HG03442 (cell line): ENCODE results near the gene CYP26C1.

Experiments
- ATAC-seq: cut with Tn5 transposase; IDR thresholded peaks from one replicate; pipeline ENCODE4 v1.9.1; 2021; ENCODE audit warnings: mild to moderate bottlenecking, moderate library complexity; ENCODE audit not compliant: unreplicated experiment

CYP26C1 gene

GRCh38 chr10:93063977-93064660, 3.5 kb downstream of the CYP26C1 start:
- no peak for ATAC-seq

- ATAC-seq: no peak
These were observed 4.5 kb downstream of the CYP26C1 start for GRCh38 chr10:93064874-93065660.

GRCh38 chr10:93065675-93066543, 5.3 kb downstream of the CYP26C1 start:
- ATAC-seq: no peak

GRCh38 chr10:93066544-93066913, 5.9 kb downstream of the CYP26C1 start:
- no peak for ATAC-seq

DNA sequence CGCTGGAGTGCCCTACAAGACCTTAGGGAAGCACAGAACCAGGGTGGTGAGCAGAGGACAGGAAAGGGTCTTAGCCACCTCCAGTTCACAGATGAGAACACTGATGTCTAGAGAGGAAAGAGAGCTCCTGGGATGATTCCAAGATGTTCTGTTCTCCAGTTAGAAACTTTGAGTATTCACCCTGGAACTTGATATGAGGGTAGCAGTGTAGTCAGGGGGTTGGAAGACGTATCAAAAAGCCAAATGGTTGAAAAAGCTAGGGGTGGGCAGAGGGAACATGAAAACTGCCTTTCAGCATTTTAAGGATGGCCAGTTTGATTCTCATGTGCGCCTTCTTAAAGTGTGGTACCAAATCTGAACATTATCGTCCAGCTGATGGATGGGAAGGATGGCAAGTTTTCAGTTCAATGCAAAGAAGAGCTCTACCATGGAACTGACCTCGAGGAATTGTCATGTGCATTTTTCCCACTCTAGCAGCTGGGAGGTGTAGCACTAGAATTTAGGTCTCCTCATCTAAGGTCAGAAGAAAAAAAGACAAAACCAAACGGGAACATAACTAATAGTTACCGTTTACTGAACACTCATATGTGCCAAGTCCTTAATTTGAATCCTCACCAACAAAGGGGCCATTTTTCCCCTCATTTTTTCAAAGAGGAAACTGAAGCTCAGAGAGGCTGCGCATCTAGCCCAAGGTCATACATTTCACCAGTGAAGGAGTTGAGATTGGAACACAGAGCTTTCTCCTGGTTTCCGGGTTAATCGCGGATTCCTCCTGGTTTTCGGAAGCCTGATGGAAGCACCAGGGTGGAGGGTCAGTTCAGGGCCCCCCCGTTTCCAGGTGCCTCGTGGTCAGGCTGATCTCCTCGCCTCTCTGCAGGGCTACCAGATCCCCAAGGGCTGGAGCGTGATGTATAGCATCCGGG, 7.1 kb downstream of the CYP26C1 start:
- no peak for ATAC-seq

DNA sequence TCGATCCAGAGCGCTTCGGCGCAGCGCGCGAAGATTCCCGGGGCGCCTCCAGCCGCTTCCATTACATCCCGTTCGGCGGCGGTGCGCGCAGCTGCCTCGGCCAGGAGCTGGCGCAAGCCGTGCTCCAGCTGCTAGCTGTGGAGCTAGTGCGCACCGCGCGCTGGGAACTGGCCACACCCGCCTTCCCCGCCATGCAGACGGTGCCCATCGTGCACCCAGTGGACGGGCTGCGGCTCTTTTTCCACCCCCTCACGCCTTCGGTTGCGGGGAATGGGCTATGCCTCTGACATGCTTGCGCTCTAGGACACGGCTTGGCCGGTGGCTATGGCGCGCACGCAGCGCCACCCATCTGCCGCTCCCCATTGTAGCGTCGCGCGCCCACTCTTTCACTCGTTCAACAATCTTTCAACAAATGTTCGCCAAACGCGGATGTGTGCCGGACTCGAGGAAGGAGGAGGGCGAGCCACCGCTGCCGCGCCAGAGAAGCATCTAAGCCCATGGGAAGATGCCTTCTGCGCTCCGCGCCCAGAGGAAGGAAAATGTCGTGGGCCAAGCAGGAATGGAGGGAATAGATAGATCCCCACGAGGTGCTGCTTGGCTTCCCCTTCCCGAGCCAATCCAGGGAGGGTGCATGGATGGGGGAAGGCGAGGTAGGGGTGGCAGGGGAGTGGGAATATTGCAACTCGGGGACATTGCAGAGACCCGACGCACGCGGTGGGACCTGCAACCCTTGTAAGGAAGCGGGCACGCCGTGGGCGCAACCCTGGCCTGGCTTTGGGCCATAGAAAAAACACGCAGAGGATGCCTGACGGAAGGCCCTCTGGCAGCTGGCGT, 8.0 kb downstream of the CYP26C1 start:
- ATAC-seq: no peak

DNA sequence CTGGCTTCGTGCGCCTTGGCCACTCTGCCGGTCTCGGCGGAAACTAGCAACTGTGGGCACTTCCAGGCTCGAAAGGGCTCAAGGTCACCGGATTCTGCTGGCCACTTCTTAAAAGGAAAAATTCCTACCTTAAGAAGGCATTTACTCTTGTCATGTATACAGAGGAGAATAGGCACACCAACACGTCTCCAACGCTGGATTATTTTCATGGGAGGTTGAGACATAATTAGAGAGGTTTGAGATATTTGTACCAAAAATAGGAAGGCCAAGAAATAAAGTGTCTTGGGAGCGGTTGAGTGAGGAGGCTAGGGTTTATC, 8.6 kb downstream of the CYP26C1 start:
- no peak for ATAC-seq

- no peak for ATAC-seq
These were observed 10.0 kb downstream of the CYP26C1 start for GRCh38 chr10:93070378-93071176.

DNA sequence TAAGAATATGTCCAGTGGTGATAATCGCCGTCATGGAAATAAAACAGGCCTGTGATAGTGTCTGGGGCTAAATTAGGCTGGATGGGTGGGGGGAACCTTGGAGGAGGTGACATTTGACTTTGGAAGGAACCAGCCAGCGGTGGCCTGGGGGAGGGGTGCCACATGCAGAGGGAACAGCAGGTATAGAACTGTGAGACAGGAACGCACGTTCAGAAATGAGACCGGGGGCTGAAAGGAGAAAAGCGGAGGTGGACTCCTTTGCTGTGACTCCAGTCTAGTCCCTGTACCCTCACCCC, 10.5 kb downstream of the CYP26C1 start:
- no peak for ATAC-seq

DNA sequence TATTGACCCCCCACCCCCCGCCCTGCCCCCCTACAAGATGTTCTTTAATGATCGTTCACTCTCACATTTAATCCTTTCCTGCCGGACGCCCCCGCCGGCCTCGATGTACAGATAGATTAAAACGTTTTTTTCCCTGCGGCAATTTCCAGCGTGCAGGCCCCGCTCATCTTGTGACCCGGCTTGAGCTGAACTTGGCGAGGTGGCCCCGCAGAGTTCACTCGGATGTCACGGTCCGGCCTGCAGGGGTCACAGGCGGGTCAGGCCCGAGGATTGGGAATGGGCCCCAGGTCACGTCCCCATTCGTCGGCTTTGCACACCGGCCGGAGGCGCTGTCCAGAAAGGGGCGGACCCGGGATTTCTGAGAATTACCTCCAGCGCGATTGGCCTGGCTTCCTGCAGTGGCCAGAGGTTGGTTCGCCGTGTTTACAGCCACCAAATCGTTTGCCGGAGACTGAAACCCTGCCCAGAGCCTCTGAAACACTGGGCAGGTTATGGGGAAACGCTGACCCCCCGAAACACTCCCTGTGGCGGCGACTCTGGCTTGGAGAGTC, 11.2 kb downstream of the CYP26C1 start:
- no peak for ATAC-seq

DNA sequence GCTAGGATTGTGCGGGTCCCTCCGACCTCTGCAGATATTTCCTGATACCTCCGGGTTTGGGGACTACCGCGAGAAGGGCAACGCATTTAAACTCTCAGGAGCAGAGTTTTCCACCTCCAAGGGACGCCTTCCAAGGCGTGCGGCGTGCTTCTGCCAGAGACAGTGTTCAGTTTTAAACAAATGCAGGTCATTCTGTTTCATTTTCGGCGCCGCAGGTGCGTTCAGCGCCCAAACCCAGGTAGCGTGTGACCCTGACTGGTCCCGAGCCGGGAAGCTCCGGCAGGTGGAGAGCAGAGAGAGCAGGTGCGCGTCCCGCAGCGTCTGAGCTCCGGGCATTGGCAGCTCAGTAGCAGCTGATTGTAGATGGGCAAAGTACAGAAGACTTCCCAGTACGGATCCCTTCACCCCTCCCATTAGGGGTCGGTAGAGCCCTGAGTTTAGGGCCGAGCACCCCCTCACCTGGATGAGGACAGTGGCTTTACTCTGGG, 11.7 kb downstream of the CYP26C1 start:
- no peak for ATAC-seq

DNA sequence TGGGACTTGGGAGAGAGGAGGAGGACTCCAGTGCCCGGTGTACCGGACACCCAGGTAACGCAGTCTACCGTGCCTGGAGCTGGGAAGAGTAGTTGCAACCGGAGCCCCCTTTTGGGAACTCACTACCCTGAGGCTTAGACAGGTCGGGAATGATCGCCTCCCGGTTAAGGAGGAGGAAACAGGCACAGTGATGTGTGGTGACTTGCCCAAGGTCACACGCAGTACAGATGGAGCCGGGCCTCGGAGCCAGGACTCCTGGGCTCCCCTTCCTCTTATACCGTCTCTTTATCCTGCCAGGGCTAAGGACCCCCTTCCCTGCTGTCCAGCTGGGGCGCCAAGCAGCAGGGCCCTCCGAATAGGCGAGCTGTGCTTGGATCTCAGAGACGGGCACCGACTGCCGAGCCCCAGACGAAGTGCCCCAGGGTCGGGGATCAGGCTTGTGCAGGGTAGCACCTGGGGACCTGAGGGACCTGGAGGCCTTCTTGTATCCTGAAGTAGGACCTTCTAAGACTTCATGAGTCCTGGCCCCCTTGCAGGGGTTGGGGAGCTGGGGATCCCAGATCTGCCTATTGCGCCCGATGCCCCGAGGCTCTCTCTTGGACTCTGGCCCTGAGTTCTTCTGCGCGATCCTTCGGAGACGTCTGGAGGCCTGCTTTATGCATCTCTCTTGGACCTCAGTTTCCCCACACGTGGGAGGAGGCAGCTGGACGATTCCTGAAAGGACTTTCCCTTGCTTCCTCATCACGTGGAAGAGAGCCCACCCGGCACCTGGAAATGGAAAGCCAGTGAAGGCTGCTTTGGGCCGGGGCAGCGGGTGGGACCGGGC, 12.3 kb downstream of the CYP26C1 start:
- no peak for ATAC-seq

GRCh38 chr10:93073539-93074146, 13.0 kb downstream of the CYP26C1 start, which contains the start of gene CYP26A1:
Gene CYP26A1 (plus strand): TSS chr10:93073893. CDS start chr10:93073935, 42 bp downstream.
- ATAC-seq: no peak

DNA sequence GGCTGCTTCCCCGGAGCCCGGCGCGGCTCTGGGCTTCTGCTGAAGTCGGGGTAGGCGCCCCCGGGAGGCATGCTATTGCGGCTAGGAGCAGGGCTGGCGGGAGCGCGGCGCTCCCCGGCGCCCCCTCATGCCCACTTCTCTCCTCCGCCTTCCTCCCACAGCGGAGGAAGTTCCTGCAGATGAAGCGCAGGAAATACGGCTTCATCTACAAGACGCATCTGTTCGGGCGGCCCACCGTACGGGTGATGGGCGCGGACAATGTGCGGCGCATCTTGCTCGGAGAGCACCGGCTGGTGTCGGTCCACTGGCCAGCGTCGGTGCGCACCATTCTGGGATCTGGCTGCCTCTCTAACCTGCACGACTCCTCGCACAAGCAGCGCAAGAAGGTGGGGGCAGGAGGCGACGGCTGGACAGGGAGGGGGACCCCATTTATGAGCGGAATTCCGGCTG, 13.6 kb downstream of the CYP26C1 start:
- no peak for ATAC-seq

DNA sequence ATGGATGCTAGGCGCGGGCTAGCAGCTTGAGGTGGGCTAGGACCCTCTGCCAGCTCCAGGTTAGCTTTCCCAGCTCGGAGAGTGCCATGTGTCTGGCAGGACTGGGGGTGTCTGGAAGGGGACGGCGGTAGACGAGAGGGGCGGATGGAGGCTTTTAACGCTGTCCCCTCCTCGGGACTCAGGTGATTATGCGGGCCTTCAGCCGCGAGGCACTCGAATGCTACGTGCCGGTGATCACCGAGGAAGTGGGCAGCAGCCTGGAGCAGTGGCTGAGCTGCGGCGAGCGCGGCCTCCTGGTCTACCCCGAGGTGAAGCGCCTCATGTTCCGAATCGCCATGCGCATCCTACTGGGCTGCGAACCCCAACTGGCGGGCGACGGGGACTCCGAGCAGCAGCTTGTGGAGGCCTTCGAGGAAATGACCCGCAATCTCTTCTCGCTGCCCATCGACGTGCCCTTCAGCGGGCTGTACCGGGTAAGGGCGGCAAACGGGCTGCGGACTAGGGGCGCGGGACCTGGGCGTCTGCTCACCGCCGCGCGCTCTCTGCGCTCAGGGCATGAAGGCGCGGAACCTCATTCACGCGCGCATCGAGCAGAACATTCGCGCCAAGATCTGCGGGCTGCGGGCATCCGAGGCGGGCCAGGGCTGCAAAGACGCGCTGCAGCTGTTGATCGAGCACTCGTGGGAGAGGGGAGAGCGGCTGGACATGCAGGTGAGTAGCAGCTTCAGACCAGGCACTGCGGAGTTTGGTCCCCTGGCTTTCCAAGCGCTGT, 14.2 kb downstream of the CYP26C1 start:
- ATAC-seq: no peak
